Activated T-helper 1 cell treated with Interleukin-2 at 50 U/mL for 16 hours (primary cell): Measurements from ENCODE around the gene CDKN2B-AS1.
A peak's percentile ranks its signal among the peaks of the same experiment; 100 is the strongest.

Experiments used
- DNase-seq: peaks from one replicate; pipeline ENCODE4 v3.0.0-alpha.2; 2020; ENCODE audit warnings: low read depth

Gene CDKN2B-AS1

GRCh38 chr9:21982861-21983560 is 11.6 kb upstream of the CDKN2B-AS1 start:
- no peak for DNase-seq

- DNase-seq = no peak
Observed at GRCh38 chr9:21983561-21983935, 11.0 kb upstream of the CDKN2B-AS1 start.

- DNase-seq = no peak
Observed at GRCh38 chr9:21984101-21984500, 10.5 kb upstream of the CDKN2B-AS1 start.

GRCh38 chr9:21985964-21986667 is 8.5 kb upstream of the CDKN2B-AS1 start:
- no peak for DNase-seq

GRCh38 chr9:21988056-21988990 is 6.3 kb upstream of the CDKN2B-AS1 start:
- no peak for DNase-seq

- DNase-seq = no peak
Observed at GRCh38 chr9:21989440-21990189, 5.0 kb upstream of the CDKN2B-AS1 start.

- no peak for DNase-seq
Observed at GRCh38 chr9:21991072-21991959, 3.3 kb upstream of the CDKN2B-AS1 start.

- no peak for DNase-seq
Observed at GRCh38 chr9:21993007-21993406, 1.6 kb upstream of the CDKN2B-AS1 start.

GRCh38 chr9:21993893-21994555 is 567 bp upstream of the CDKN2B-AS1 start, which contains the start of gene CDKN2A:
TSS of gene CDKN2A (minus strand) at chr9:21994392.
- no peak for DNase-seq

GRCh38 chr9:21995006-21995665 is 545 bp downstream of the CDKN2B-AS1 start:
- peak; percentile 58 for DNase-seq

- no peak for DNase-seq
Observed at GRCh38 chr9:21995666-21996398, 1.2 kb downstream of the CDKN2B-AS1 start.

- no peak for DNase-seq
Observed at GRCh38 chr9:21996438-21996837, 1.8 kb downstream of the CDKN2B-AS1 start.

- no peak for DNase-seq
Observed at GRCh38 chr9:21996858-21997257, 2.3 kb downstream of the CDKN2B-AS1 start.

GRCh38 chr9:21997480-21997879 is 2.9 kb downstream of the CDKN2B-AS1 start:
- no peak for DNase-seq

- no peak for DNase-seq
Observed at GRCh38 chr9:21998026-21998425, 3.4 kb downstream of the CDKN2B-AS1 start.

- DNase-seq = no peak
Observed at GRCh38 chr9:22002038-22002437, 7.4 kb downstream of the CDKN2B-AS1 start.

GRCh38 chr9:22005021-22005701 is 10.6 kb downstream of the CDKN2B-AS1 start:
- DNase-seq = no peak
